GM04503 (cell line): Measurements from ENCODE around the gene POMGNT1.
A peak's percentile ranks its signal among the peaks of the same experiment; 100 is the strongest.

ENCODE experiments used
- DNase-seq: peaks from one replicate; pipeline ENCODE4 v3.0.0-alpha.2; 2012; ENCODE audit warnings: low read depth

POMGNT1 gene

GRCh38 chr1:46157916-46158311 is 40.3 kb downstream of the POMGNT1 start:
- DNase-seq = no peak

GRCh38 chr1:46153732-46154131 is 44.5 kb downstream of the POMGNT1 start:
- DNase-seq = no peak

GRCh38 chr1:46153228-46153627 is 45.0 kb downstream of the POMGNT1 start:
- DNase-seq = no peak

- DNase-seq = peak; percentile 66
Observed at GRCh38 chr1:46152016-46152415, 46.2 kb downstream of the POMGNT1 start.

- no peak for DNase-seq
Observed at GRCh38 chr1:46150085-46150484, 48.1 kb downstream of the POMGNT1 start.

- no peak for DNase-seq
Observed at GRCh38 chr1:46148318-46148717, 49.9 kb downstream of the POMGNT1 start.
